ENCODE results near the gene R3HCC1L.

- TF ChIP-seq TAF1 (IDR thresholded peaks at IDR 0.05; ENCODE audit: control insufficient read depth, extremely low read depth, insufficient read depth, low read length, severe bottlenecking) (no peak), RFX5 (IDR thresholded peaks at IDR 0.05; ENCODE audit: low read depth, low read length) (no peak), MAFK (IDR thresholded peaks at IDR 0.05; ENCODE audit: low read length) (no peak), ELK1 (CRISPR knock-in tag; IDR thresholded peaks at IDR 0.05) (no peak), ZNF512 (tag; IDR thresholded peaks at IDR 0.05) (no peak), HINFP (tag; conservative IDR thresholded peaks at IDR 0.05; ENCODE audit: low read depth) (no peak), EP300 (IDR thresholded peaks at IDR 0.05; ENCODE audit: low read length) (no peak), CTCF (IDR thresholded peaks at IDR 0.05 in 2 of 3, conservative IDR thresholded peaks at IDR 0.05 in 1 of 3; ENCODE audit: insufficient read depth in 2 of 3, low read depth in 1 of 3, low read length in 3 of 3) (no peak), MTA1 (IDR thresholded peaks at IDR 0.05; ENCODE audit: borderline replicate concordance) (no peak), ZBTB12 (CRISPR knock-in tag; IDR thresholded peaks at IDR 0.05) (no peak), EGR1 (conservative IDR thresholded peaks at IDR 0.05) (no peak), PTTG1 (tag; IDR thresholded peaks at IDR 0.05; ENCODE audit: low read depth) (no peak), RNF2 (IDR thresholded peaks at IDR 0.05) (no peak), ZNF324 (CRISPR knock-in tag; IDR thresholded peaks at IDR 0.05) (no peak)
These were observed 138.2 kb downstream of the R3HCC1L start for GRCh38 chr10:98272656-98273055.
